ENCODE data around the gene NOPCHAP1. TPM values are rescaled to one million over a fixed set of nuclear protein-coding genes. Genes with fewer than 3 reads are reported as not detected.
A peak's percentile ranks its signal among the peaks of the same experiment; 100 is the strongest.

The NOPCHAP1 gene
- total and polyA plus RNA-seq, 10 of the 15 experiments (the other 5 are each of a cell fraction or from before 2014, with no cell fraction given): 28.0 to 115 (median 40.9) TPM

DNA sequence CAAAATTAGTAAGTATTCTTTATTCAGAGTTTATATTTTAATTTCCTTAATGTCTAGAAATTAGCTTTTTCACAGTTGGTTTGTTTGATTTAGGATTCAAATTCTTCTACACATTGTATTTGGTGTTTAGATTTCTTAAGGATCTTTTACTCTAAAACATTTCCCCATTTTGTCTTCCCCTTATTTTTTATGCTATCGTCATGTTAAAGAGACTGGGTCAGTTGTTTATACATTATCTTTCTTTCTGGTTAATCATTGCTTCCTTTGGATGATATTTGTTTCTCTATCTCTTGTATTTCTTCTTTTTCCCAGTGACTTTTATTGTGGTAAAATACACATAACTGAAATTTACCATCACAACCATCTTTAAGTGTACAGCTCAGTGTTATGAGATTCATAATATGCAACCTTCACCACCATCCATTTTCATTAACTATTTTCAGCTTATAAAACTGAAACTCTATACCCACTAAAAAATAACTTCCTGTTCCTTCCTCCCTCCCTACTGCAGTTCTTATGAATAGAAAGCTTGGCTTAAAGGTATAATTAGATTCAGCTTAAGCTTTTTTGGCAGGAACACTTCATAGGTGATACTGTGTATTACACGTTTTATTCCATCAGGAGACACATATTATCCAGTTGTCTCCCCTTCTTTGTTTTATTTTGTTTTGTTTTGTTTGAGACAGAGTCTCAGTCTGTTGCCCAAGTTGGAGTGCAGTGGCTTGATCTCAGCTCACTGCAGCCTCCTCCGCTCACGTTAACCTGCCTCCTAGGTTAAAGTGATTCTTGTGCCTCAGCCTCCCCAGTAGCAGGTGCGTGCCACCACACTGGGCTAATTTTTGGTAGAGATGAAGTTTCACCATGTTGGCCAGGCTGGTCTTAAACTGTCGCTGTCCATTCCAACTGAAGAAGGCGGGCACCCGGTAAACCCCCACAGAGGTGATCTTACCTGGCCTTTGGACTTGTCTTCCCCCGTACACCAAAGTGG lies 45.0 kb downstream of the NOPCHAP1 start (continued):
- TF ChIP-seq CEBPZ (IDR thresholded peaks at IDR 0.05; ENCODE audit: low read depth, low read length) (no peak), MEF2B (IDR thresholded peaks at IDR 0.05; ENCODE audit: partially characterized antibody, poor library complexity, severe bottlenecking) (peak; percentile 71), USF2 (IDR thresholded peaks at IDR 0.05; ENCODE audit: borderline replicate concordance, low read depth, low read length) (no peak), FOXM1 (IDR thresholded peaks at IDR 0.05; ENCODE audit: low read depth, low read length) (no peak), SIN3A (IDR thresholded peaks at IDR 0.05; ENCODE audit: low read depth, low read length) (no peak), RUNX3 (IDR thresholded peaks at IDR 0.05; ENCODE audit: low read length) (peak; percentile 75), NFIC (IDR thresholded peaks at IDR 0.05; ENCODE audit: low read depth, low read length) (peak; percentile 70), ZNF384 (IDR thresholded peaks at IDR 0.05; ENCODE audit: borderline replicate concordance, low read depth, low read length) (no peak), IKZF1 (conservative IDR thresholded peaks at IDR 0.05) (0 out of 2 replicates have a peak, but pooled peaks have one; percentile 24)
- TF ChIP-seq, protein P1, sequence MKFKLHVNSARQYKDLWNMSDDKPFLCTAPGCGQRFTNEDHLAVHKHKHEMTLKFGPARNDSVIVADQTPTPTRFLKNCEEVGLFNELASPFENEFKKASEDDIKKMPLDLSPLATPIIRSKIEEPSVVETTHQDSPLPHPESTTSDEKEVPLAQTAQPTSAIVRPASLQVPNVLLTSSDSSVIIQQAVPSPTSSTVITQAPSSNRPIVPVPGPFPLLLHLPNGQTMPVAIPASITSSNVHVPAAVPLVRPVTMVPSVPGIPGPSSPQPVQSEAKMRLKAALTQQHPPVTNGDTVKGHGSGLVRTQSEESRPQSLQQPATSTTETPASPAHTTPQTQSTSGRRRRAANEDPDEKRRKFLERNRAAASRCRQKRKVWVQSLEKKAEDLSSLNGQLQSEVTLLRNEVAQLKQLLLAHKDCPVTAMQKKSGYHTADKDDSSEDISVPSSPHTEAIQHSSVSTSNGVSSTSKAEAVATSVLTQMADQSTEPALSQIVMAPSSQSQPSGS (IDR thresholded peaks at IDR 0.05; ENCODE audit: low read length): peak; percentile 60; the same call in 1 of the 2 replicates
